ENCODE measurements around the gene UBR3. TPM values are rescaled to one million over a fixed set of nuclear protein-coding genes. Genes with fewer than 3 reads are reported as not detected.

Gene UBR3
- total RNA-seq, 1 experiment from 2014 or later = 26.3 TPM

- no peak for DNase-seq (ENCODE audit: low read depth)
These were observed 217.7 kb downstream of the UBR3 start for GRCh38 chr2:170044751-170045478.

- DNase-seq (ENCODE audit: low read depth) = peak; percentile 55
These were observed 220.2 kb downstream of the UBR3 start for GRCh38 chr2:170047331-170048065.

GRCh38 chr2:170052151-170052550 is 224.9 kb downstream of the UBR3 start:
- peak; percentile 31 for DNase-seq (ENCODE audit: low read depth)

GRCh38 chr2:170054997-170055396 is 227.7 kb downstream of the UBR3 start:
- no peak for DNase-seq (ENCODE audit: low read depth)

- no peak for DNase-seq (ENCODE audit: low read depth)
These were observed 229.6 kb downstream of the UBR3 start for GRCh38 chr2:170056900-170057299.

- no peak for DNase-seq (ENCODE audit: low read depth)
These were observed 236.4 kb downstream of the UBR3 start for GRCh38 chr2:170063456-170064235.

GRCh38 chr2:170070778-170071177 is 243.5 kb downstream of the UBR3 start:
- DNase-seq (ENCODE audit: low read depth) = no peak

GRCh38 chr2:170073288-170073687 is 246.0 kb downstream of the UBR3 start:
- peak; percentile 73 for DNase-seq (ENCODE audit: low read depth)

- DNase-seq (ENCODE audit: low read depth) = no peak
These were observed 248.9 kb downstream of the UBR3 start for GRCh38 chr2:170076189-170076588.

GRCh38 chr2:170077830-170078569 is 250.7 kb downstream of the UBR3 start:
- no peak for DNase-seq (ENCODE audit: low read depth)

- no peak for DNase-seq (ENCODE audit: low read depth)
These were observed 257.7 kb downstream of the UBR3 start for GRCh38 chr2:170084820-170085491.

- DNase-seq (ENCODE audit: low read depth) = no peak
These were observed 258.9 kb downstream of the UBR3 start for GRCh38 chr2:170086117-170086688.

GRCh38 chr2:170086751-170087412 is 259.6 kb downstream of the UBR3 start:
- DNase-seq (ENCODE audit: low read depth) = no peak

- peak; percentile 26 for DNase-seq (ENCODE audit: low read depth)
These were observed 260.1 kb downstream of the UBR3 start for GRCh38 chr2:170087413-170087793.

GRCh38 chr2:170088776-170089175 is 261.5 kb downstream of the UBR3 start:
- no peak for DNase-seq (ENCODE audit: low read depth)

GRCh38 chr2:170090229-170090628 is 263.0 kb downstream of the UBR3 start:
- no peak for DNase-seq (ENCODE audit: low read depth)

GRCh38 chr2:170091436-170091835 is 264.2 kb downstream of the UBR3 start:
- DNase-seq (ENCODE audit: low read depth) = no peak

GRCh38 chr2:170092436-170093060 is 265.3 kb downstream of the UBR3 start:
- no peak for DNase-seq (ENCODE audit: low read depth)

GRCh38 chr2:170095380-170095779 is 268.1 kb downstream of the UBR3 start:
- no peak for DNase-seq (ENCODE audit: low read depth)

Data from LHCN-M2 (cell line).